DMS79 (cell line): Measurements from ENCODE around the gene CCR2.

ENCODE experiments used
- DNase-seq: peaks from one replicate; lab custom pipeline; 2025; lab: John Stamatoyannopoulos, UW

CCR2 gene

GRCh38 chr3:46405301-46406019 is 51.5 kb downstream of the CCR2 start:
- no peak for DNase-seq

DNA sequence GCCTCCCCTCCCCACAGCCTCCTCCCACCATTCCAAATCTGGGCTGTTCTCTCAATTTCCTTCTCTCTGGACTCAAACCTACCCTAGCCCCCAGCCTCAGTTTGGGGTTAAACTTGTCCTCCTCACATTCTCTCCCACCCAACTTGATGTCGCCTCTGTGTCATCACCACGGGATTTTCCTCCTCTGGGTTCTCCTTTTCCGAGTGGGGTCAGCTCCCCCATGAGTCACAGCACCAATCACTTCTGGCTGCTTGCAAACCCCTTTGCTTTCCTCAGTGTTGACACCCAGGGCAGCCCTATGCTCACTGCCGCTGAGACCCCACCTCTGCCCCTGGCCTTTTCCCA is 52.5 kb downstream of the CCR2 start:
- DNase-seq, result no peak

DNA sequence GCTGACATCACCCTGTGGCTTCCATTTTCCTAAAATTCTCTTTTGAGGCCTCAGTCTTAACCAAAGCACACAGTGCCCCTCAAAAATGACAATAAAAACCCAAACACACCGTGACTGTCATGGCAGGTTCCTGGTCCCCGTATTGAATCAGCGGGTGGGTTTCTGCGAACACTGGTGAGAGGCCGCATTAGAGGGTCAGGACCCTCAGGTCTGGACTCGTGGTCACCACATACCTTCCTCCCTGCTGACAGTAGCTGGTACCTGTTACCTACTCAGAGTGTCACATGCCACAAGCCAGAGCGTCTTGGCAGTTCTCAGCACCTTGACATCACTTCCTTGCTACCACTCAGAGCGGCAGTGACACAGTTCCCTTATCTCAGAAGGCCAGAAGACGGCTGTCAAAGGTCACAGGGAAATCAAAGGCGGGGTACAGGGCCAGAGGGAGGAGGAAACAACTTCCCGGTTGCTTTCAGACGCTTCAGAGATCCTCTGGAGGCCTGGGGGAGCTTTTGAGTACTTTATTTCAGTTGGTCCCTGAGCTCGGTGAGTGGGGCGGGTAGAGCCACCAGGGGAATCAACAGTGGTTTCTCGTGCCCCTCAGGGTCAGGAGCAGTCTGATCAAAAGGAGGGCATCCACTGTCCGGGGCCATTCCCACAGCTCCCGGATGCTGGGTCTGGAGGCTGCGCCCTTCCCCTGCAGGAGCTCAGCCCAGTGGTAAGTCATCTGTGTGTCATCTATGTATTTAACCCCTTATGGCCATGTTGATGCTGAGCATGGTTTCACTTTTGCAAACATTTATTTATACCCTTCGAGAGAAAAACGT is 53.1 kb downstream of the CCR2 start, which contains the start of the genes CCR5AS and CCRL2:
Gene CCR5AS (minus strand): TSS at position 279 of the 824 bp plus-strand sequence.
Gene CCRL2 (plus strand): TSS at position 472 of the 824 bp plus-strand sequence. CDS start 821 bp downstream, outside the sequence.
- DNase-seq, result no peak

DNA sequence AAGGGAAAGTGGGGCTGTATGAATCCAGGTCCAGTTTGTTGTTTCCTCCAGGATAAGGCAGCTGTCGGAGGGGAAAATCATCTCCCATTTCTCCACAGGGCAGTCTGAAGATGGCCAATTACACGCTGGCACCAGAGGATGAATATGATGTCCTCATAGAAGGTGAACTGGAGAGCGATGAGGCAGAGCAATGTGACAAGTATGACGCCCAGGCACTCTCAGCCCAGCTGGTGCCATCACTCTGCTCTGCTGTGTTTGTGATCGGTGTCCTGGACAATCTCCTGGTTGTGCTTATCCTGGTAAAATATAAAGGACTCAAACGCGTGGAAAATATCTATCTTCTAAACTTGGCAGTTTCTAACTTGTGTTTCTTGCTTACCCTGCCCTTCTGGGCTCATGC is 54.1 kb downstream of the CCR2 start:
- DNase-seq, result no peak

DNA sequence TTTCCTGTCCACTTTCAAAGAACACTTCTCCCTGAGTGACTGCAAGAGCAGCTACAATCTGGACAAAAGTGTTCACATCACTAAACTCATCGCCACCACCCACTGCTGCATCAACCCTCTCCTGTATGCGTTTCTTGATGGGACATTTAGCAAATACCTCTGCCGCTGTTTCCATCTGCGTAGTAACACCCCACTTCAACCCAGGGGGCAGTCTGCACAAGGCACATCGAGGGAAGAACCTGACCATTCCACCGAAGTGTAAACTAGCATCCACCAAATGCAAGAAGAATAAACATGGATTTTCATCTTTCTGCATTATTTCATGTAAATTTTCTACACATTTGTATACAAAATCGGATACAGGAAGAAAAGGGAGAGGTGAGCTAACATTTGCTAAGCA is 54.9 kb downstream of the CCR2 start:
- DNase-seq, result no peak

DNA sequence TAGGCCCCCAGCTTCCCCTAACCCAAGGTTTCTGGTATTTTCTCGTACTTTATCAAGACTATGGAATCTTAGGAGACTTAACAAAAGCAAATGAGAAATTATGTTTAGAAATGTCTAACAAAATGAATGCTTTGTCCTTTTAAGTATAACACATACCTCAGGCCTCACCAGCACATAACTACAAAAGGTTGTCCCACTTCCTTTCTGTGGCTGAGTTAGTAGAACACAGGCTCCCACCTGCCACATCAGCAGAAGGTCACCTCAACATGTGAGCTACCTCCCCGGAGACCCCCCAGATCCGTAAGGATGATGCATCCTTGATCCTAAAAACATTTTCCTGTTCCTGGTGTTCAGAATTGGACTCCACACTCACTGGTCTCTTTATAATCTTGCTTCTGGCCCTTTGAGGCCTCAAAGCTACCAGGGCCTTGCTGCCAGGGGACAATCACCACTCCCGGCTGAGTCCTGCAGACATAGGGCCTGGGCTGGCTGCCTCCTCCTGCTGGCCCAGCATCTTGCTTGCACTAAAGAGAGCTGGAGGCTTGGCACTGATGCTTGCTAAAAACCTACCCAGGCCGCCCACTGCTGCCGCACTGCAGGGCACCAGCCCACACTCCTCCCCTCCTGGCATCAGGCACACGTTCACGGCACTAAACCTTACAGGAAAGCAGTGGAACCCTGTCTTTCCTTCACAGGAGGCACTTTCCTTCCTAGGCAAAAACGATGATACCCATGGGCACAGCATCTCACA is 56.0 kb downstream of the CCR2 start:
- DNase-seq, result no peak
